ENCODE measurements around the gene CFAP157. TPM values are rescaled to one million over a fixed set of nuclear protein-coding genes. Genes with fewer than 3 reads are reported as not detected.

CFAP157 gene
- total and polyA plus RNA-seq, 2 of the 13 experiments (the other 11 are each of a cell fraction or from before 2014, with no cell fraction given) = 0.07 TPM; not detected in 1

DNA sequence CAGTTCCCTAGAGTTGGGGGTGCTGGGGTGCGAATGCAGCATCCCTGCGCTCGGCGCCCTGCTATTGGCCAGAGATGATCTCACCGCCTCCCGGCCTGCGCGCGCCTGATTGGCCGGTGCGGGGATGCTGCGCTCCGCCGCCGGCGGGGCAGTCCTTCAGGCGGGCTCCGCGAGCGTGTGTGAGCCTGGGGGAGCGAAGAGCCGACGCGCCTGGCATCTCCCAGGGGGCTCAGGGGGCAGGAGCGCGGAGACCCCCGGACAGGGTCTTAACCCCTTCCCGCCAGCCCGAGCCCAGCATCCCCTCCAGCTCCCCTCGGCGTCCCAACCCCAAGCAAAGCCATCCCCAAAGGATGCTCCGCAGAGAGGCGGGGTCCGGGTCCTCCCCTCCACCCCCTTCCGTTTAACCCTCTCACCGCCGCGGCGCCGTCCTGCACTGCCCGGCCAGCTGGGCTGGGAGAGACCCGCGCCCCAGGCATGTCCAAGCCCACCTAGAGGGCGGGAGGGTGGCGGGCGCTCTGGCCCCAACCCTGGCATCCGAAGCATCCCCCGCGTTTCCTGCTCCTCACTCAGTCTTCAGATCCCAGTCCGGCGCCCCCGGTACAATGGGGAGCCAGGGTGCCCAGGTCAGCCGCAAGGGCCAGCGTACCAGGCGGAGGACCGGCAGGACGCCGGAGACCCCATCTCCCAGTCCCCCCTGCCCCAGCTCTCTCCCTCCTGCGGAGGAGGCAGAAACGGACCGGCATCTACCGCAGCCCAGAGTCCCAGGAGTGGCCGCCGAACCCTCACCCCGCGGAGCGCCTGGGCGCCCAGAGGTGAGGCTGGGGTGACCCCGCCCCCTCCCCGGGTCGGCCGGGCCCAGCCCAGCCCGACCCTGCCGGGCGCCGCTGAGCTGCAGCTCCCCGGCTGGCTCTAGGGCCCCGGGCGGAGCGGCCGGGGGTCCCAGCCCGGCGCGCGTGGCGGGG is 47.6 kb downstream of the CFAP157 start (continued):
- TF ChIP-seq NFYC (CRISPR knock-in tag; IDR thresholded peaks at IDR 0.05) (peak; percentile 63), PHF21A (CRISPR knock-in tag; IDR thresholded peaks at IDR 0.05) (no peak), PRPF4 (IDR thresholded peaks at IDR 0.05; ENCODE audit: low read depth, low read length, poor library complexity, severe bottlenecking) (no peak), ZNF383 (CRISPR knock-in tag; IDR thresholded peaks at IDR 0.05; ENCODE audit: borderline replicate concordance) (no peak), GATAD1 (CRISPR knock-in tag; IDR thresholded peaks at IDR 0.05) (no peak), ZFYVE20 (CRISPR knock-in tag; IDR thresholded peaks at IDR 0.05; ENCODE audit: borderline replicate concordance, low read depth) (no peak), ATF2 (CRISPR knock-in tag; IDR thresholded peaks at IDR 0.05) (peak; percentile 38; the same call in 1 of the 2 replicates), SMYD3 (CRISPR knock-in tag; IDR thresholded peaks at IDR 0.05) (no peak), ZNF589 (CRISPR knock-in tag; conservative IDR thresholded peaks at IDR 0.05) (no peak), EHMT2 (IDR thresholded peaks at IDR 0.05; ENCODE audit: borderline replicate concordance, low read depth, low read length) (no peak), ZNF790 (CRISPR knock-in tag; IDR thresholded peaks at IDR 0.05; ENCODE audit: borderline replicate concordance) (no peak), SYNCRIP (IDR thresholded peaks at IDR 0.05; ENCODE audit: insufficient read depth, low read depth, low read length) (no peak), NRL (CRISPR knock-in tag; IDR thresholded peaks at IDR 0.05; ENCODE audit: borderline replicate concordance) (no peak)
- TF ChIP-seq, protein P1, sequence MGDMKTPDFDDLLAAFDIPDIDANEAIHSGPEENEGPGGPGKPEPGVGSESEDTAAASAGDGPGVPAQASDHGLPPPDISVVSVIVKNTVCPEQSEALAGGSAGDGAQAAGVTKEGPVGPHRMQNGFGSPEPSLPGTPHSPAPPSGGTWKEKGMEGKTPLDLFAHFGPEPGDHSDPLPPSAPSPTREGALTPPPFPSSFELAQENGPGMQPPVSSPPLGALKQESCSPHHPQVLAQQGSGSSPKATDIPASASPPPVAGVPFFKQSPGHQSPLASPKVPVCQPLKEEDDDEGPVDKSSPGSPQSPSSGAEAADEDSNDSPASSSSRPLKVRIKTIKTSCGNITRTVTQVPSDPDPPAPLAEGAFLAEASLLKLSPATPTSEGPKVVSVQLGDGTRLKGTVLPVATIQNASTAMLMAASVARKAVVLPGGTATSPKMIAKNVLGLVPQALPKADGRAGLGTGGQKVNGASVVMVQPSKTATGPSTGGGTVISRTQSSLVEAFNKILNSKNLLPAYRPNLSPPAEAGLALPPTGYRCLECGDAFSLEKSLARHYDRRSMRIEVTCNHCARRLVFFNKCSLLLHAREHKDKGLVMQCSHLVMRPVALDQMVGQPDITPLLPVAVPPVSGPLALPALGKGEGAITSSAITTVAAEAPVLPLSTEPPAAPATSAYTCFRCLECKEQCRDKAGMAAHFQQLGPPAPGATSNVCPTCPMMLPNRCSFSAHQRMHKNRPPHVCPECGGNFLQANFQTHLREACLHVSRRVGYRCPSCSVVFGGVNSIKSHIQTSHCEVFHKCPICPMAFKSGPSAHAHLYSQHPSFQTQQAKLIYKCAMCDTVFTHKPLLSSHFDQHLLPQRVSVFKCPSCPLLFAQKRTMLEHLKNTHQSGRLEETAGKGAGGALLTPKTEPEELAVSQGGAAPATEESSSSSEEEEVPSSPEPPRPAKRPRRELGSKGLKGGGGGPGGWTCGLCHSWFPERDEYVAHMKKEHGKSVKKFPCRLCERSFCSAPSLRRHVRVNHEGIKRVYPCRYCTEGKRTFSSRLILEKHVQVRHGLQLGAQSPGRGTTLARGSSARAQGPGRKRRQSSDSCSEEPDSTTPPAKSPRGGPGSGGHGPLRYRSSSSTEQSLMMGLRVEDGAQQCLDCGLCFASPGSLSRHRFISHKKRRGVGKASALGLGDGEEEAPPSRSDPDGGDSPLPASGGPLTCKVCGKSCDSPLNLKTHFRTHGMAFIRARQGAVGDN (CRISPR knock-in tag; IDR thresholded peaks at IDR 0.05) = no peak
